Panc1 (cell line): ENCODE results near the gene PRKG1. TPM values are rescaled to one million over a fixed set of nuclear protein-coding genes. Genes with fewer than 3 reads are reported as not detected.

Experiments
- ATAC-seq: fragments of 200-7000 bp; cut with Tn5 transposase; 2 replicates; pipeline ENCODE4 v1.9.1; 2020; ENCODE audit warnings: mild to moderate bottlenecking, moderate library complexity
- BruUV-seq: library from RNA; stranded (reverse); fragments of 400-500 nt; replicated peaks from 2 replicates; lab custom pipeline; 2021; lab: Mats Ljungman, UMichigan
- CTCF ChIA-PET: fragments of 300-600 bp; sonication (Branson Sonifier 250); formaldehyde crosslinking; loops from one replicate; lab custom pipeline; 2022; ENCODE audit warnings: antibody characterized with exemption; lab: Charles Lee
- POLR2A ChIA-PET: fragments of 300-600 bp; sonication (Branson Sonifier 250); formaldehyde crosslinking; loops from one replicate; lab custom pipeline; 2022; ENCODE audit warnings: antibody characterized with exemption; lab: Charles Lee
- DNase-seq: peaks from one replicate; pipeline ENCODE4 v3.0.0-alpha.2; 2010; ENCODE audit warnings: low read depth, low spot score
- H3K27ac ChIP-seq: 2 replicates; pipeline ENCODE4 v1.5.1; 2011; ENCODE audit warnings: mild to moderate bottlenecking, low read length, inconsistent platforms
- H3K27me3 ChIP-seq: fragments of 200-500 bp; sonication (Bioruptor generic); 2 replicates; pipeline ENCODE4 v1.6.0; 2014; ENCODE audit warnings: low read length, inconsistent platforms; ENCODE audit not compliant: control insufficient read depth, insufficient read depth
- H3K36me3 ChIP-seq: fragments of 200-500 bp; sonication (Bioruptor generic); 2 replicates; pipeline ENCODE4 v1.5.1; 2014; ENCODE audit warnings: inconsistent platforms, mild to moderate bottlenecking, low read length, moderate library complexity; ENCODE audit not compliant: control insufficient read depth, insufficient read depth
- H3K4me1 ChIP-seq: 2 replicates; pipeline ENCODE4 v1.5.1; 2011; ENCODE audit warnings: inconsistent platforms, mild to moderate bottlenecking, low read length, moderate library complexity; ENCODE audit not compliant: control insufficient read depth, insufficient read depth
- H3K4me3 ChIP-seq, 2 experiments: 2 replicates each; pipeline ENCODE4 v1.5.1; 2011 to 2012; ENCODE audit warnings: low read depth in 2 of 2, low read length in 2 of 2, mild to moderate bottlenecking in 2 of 2, inconsistent platforms in 1 of 2, moderate library complexity in 1 of 2
- H3K9me3 ChIP-seq: fragments of 200-500 bp; sonication (Bioruptor generic); 2 replicates; pipeline ENCODE4 v1.5.1; 2014; ENCODE audit warnings: low read depth, mild to moderate bottlenecking, inconsistent platforms, low read length, moderate library complexity; ENCODE audit not compliant: control insufficient read depth, insufficient read depth
- POLR2AphosphoS5 ChIP-seq: IDR thresholded peaks from 2 replicates; pipeline ENCODE4 v1.6.1; 2012; ENCODE audit warnings: mild to moderate bottlenecking, low read depth, low read length, moderate library complexity
- SIN3A ChIP-seq: IDR thresholded peaks from 2 replicates; pipeline ENCODE4 v1.6.1; 2012; ENCODE audit warnings: low read depth, mild to moderate bottlenecking, low read length, moderate library complexity, borderline replicate concordance; ENCODE audit not compliant: insufficient read depth
- TCF7L2 ChIP-seq: IDR thresholded peaks from 2 replicates; pipeline ENCODE4 v1.6.1; 2011; ENCODE audit warnings: mild to moderate bottlenecking, low read depth, low read length, inconsistent platforms
- in situ Hi-C: cut with HindIII; loops from 2 replicates; pipeline ENCODE4 v1.10.0; 2016; ENCODE audit warnings: low sequenced_read_pairs, low pct_unique_long_range_greater_than_20kb
- intact Hi-C: fragments of 100-400 bp; cut with micrococcal nuclease; formaldehyde crosslinking; loops from one replicate; pipeline ENCODE4 v1.10.0; 2022; ENCODE audit not compliant: unreplicated experiment
- total RNA-seq: library from RNA; stranded (reverse); gene quantifications from one replicate; pipeline ENCODE4 v1.2.1, GENCODE V29; 2021; ENCODE audit not compliant: unreplicated experiment
- TF ChIP-seq, protein P1 (sequence below): fragments of 450-650 bp; IDR thresholded peaks from 2 replicates; pipeline ENCODE4 v1.5.1; 2017; ENCODE audit warnings: mild to moderate bottlenecking
- TF ChIP-seq, protein P2 (sequence below), 2 experiments: IDR thresholded peaks; 2 replicates each; pipeline ENCODE4 v1.6.1; 2011 to 2012; ENCODE audit warnings: low read depth in 2 of 2, control low read depth in 1 of 2, low read length in 1 of 2, mild to moderate bottlenecking in 1 of 2, moderate library complexity in 1 of 2; ENCODE audit not compliant: insufficient read depth in 1 of 2

PRKG1 gene
- total RNA-seq, 1 experiment from 2014 or later, result 0.92 TPM

DNA sequence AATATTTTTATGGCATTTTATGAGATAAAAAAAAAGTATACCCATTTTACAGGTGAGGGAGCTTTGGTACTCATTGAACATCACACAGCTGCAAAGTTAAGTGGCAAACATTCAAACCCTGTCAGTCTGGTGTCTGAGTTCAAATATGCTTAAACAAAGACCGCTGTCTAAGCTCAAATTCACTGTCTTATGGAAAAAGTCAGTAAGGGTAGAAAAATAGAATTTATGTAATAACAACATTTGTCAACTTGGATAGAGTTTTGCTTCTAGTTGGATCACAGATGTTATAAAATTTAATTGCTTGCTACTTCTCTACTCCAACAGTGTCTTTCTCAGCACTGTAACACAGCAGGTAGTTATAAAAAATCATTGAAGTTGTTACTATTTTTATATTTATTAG is 786.8 kb downstream of the PRKG1 start:
- ChIA-PET CTCF (no interaction called here), POLR2A (no interaction called here)
- intact Hi-C loops (no loop called here), in situ Hi-C loops (no loop called here)
- TF ChIP-seq TCF7L2, result no peak
- TF ChIP-seq SIN3A, result no peak
- H3K4me1 ChIP-seq, result no peaks in the 10 kb centered on the region
- no peaks in the 10 kb centered on the region; the same call in 1 of the 2 replicates for H3K36me3 ChIP-seq
- H3K27me3 ChIP-seq, result no peaks in the 10 kb centered on the region
- no peaks in the 10 kb centered on the region for H3K9me3 ChIP-seq
- DNase-seq (no peak), ATAC-seq (no peak)
- no TSS peak for BruUV-seq
- H3K27ac ChIP-seq, result no peak overlapping the region
- no peak overlapping the region for H3K4me3 ChIP-seq

DNA sequence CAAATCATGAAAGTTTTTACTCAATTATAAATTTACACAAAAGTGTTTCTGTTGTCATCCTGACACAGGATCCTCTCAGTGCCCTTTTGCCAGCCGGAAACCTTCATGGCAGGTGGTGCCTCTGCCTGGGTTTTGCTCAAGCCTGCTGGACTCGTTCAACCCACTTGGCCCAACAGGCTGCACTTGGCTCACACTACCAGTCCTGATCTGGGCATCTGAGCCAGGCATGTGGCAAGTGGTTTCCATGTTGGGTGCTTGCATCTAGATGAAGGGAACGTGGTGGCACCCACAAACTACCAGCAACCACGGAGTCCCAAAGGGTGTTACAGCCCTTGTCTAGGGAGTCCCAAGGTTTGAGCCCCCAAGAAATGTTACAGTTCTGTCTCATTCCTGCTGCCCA is 787.4 kb downstream of the PRKG1 start:
- no TSS peak for BruUV-seq
- in situ Hi-C loops, result no loop called here
- H3K27me3 ChIP-seq, result no peaks in the 10 kb centered on the region
- intact Hi-C loops, result no loop called here
- TF ChIP-seq, protein P1, sequence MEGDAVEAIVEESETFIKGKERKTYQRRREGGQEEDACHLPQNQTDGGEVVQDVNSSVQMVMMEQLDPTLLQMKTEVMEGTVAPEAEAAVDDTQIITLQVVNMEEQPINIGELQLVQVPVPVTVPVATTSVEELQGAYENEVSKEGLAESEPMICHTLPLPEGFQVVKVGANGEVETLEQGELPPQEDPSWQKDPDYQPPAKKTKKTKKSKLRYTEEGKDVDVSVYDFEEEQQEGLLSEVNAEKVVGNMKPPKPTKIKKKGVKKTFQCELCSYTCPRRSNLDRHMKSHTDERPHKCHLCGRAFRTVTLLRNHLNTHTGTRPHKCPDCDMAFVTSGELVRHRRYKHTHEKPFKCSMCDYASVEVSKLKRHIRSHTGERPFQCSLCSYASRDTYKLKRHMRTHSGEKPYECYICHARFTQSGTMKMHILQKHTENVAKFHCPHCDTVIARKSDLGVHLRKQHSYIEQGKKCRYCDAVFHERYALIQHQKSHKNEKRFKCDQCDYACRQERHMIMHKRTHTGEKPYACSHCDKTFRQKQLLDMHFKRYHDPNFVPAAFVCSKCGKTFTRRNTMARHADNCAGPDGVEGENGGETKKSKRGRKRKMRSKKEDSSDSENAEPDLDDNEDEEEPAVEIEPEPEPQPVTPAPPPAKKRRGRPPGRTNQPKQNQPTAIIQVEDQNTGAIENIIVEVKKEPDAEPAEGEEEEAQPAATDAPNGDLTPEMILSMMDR, result no peak
- TF ChIP-seq TCF7L2 (no peak), POLR2AphosphoS5 (no peak), SIN3A (no peak)
- TF ChIP-seq, protein P2, sequence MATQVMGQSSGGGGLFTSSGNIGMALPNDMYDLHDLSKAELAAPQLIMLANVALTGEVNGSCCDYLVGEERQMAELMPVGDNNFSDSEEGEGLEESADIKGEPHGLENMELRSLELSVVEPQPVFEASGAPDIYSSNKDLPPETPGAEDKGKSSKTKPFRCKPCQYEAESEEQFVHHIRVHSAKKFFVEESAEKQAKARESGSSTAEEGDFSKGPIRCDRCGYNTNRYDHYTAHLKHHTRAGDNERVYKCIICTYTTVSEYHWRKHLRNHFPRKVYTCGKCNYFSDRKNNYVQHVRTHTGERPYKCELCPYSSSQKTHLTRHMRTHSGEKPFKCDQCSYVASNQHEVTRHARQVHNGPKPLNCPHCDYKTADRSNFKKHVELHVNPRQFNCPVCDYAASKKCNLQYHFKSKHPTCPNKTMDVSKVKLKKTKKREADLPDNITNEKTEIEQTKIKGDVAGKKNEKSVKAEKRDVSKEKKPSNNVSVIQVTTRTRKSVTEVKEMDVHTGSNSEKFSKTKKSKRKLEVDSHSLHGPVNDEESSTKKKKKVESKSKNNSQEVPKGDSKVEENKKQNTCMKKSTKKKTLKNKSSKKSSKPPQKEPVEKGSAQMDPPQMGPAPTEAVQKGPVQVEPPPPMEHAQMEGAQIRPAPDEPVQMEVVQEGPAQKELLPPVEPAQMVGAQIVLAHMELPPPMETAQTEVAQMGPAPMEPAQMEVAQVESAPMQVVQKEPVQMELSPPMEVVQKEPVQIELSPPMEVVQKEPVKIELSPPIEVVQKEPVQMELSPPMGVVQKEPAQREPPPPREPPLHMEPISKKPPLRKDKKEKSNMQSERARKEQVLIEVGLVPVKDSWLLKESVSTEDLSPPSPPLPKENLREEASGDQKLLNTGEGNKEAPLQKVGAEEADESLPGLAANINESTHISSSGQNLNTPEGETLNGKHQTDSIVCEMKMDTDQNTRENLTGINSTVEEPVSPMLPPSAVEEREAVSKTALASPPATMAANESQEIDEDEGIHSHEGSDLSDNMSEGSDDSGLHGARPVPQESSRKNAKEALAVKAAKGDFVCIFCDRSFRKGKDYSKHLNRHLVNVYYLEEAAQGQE (IDR thresholded peaks at IDR 0.05; ENCODE audit: insufficient read depth in 1 of 2, low read depth in 2 of 2, low read length in 1 of 2), result no peak
- H3K9me3 ChIP-seq, result 0 out of 2 replicates have a peak, but pooled peaks cover 2% of the 10 kb centered on the region
- H3K36me3 ChIP-seq, result no peaks in the 10 kb centered on the region; the same call in 1 of the 2 replicates
- H3K4me1 ChIP-seq, result no peaks in the 10 kb centered on the region
- no peak for DNase-seq
- POLR2A ChIA-PET, result no interaction called here
- CTCF ChIA-PET, result no interaction called here
- H3K4me3 ChIP-seq, result no peak overlapping the region
- ATAC-seq, result no peak
- no peak overlapping the region for H3K27ac ChIP-seq

DNA sequence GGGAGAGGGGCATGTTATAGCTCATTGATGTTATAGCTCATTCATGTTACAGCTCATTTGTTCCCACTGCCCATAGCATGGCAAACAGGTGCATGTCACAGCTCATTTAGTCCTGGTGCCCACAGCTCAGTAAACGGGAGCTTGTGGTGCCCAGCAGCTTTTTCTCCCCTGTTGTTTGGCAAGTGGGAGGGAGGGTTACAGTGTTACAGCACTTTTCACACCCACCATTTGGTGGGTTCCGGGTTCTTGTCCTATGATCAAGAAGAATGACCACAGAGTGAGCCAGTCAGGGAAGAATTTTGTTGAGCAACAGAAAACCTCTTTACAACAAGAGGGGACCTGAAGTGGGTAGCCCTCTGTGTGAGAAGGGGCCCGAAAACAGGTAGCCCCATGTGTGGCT is 787.9 kb downstream of the PRKG1 start:
- no peak for DNase-seq
- no TSS peak for BruUV-seq
- Histone ChIP-seq H3K27me3 (no peaks in the 10 kb centered on the region), H3K9me3 (0 out of 2 replicates have a peak, but pooled peaks cover 3% of the 10 kb centered on the region), H3K36me3 (no peaks in the 10 kb centered on the region; the same call in 1 of the 2 replicates), H3K27ac (no peak overlapping the region), H3K4me1 (no peaks in the 10 kb centered on the region), H3K4me3 (no peak overlapping the region)
- ChIA-PET POLR2A (no interaction called here), CTCF (no interaction called here)
- in situ Hi-C loops, result no loop called here
- intact Hi-C loops, result no loop called here
- no peak for ATAC-seq
- TF ChIP-seq TCF7L2 (no peak), POLR2AphosphoS5 (no peak), SIN3A (no peak)
- TF ChIP-seq, protein P1, result no peak
- TF ChIP-seq, protein P2 (IDR thresholded peaks at IDR 0.05; ENCODE audit: insufficient read depth in 1 of 2, low read depth in 2 of 2, low read length in 1 of 2), result no peak
